GM10266 (cell line): Measurements from ENCODE around the gene SNAP91.

ENCODE experiments used
- DNase-seq: peaks from one replicate; pipeline ENCODE4 v3.0.0; 2012; ENCODE audit errors: extremely low spot score
- CTCF ChIP-seq: IDR thresholded peaks from 2 replicates; pipeline ENCODE4 v1.5.1; 2012; ENCODE audit warnings: mild to moderate bottlenecking, low read depth; ENCODE audit not compliant: control insufficient read depth, insufficient read depth; ENCODE audit errors: missing control alignments

The SNAP91 gene

GRCh38 chr6:83603551-83603950 lies 105.3 kb downstream of the SNAP91 start:
- TF ChIP-seq CTCF, result no peak
- DNase-seq, result no peak

- no peak for TF ChIP-seq CTCF
- DNase-seq, result no peak
Observed at GRCh38 chr6:83601119-83601518, 107.8 kb downstream of the SNAP91 start.

- no peak for TF ChIP-seq CTCF
- DNase-seq, result no peak
Observed at GRCh38 chr6:83600459-83600858, 108.4 kb downstream of the SNAP91 start.

- no peak for TF ChIP-seq CTCF
- no peak for DNase-seq
Observed at GRCh38 chr6:83597511-83597910, 111.4 kb downstream of the SNAP91 start.

- no peak for DNase-seq
- TF ChIP-seq CTCF, result no peak
Observed at GRCh38 chr6:83597051-83597450, 111.8 kb downstream of the SNAP91 start.

- TF ChIP-seq CTCF, result no peak
- no peak for DNase-seq
Observed at GRCh38 chr6:83594941-83595340, 114.0 kb downstream of the SNAP91 start.

- no peak for DNase-seq
- no peak for TF ChIP-seq CTCF
Observed at GRCh38 chr6:83593395-83593785, 115.5 kb downstream of the SNAP91 start.
